OCI-LY1 (cell line): ENCODE results near the gene TSKS.

Experiments used
- H2AFZ ChIP-seq: fragments of 200-600 bp; sonication (generic), shearing (Covaris generic); 2 replicates; pipeline ENCODE4 v1.6.0; 2014; ENCODE audit warnings: antibody characterized with exemption, mild to moderate bottlenecking, low read length
- H3F3A ChIP-seq: fragments of 200-600 bp; sonication (generic), shearing (Covaris generic); 2 replicates; pipeline ENCODE4 v1.6.0; 2014; ENCODE audit warnings: mild to moderate bottlenecking, antibody characterized with exemption, low read length, moderate library complexity; ENCODE audit not compliant: insufficient read depth
- H3K27ac ChIP-seq: fragments of 200-600 bp; sonication (generic); 2 replicates; pipeline ENCODE4 v1.5.1; 2014; ENCODE audit warnings: low read length, mixed run types, mild to moderate bottlenecking, low read depth; ENCODE audit not compliant: poor library complexity, severe bottlenecking
- H3K27me3 ChIP-seq: fragments of 200-600 bp; sonication (generic); 2 replicates; pipeline ENCODE4 v1.6.0; 2014; ENCODE audit warnings: antibody characterized with exemption, mild to moderate bottlenecking, low read length, moderate library complexity; ENCODE audit not compliant: insufficient read depth
- H3K36me3 ChIP-seq: fragments of 200-600 bp; sonication (generic); 2 replicates; pipeline ENCODE4 v1.6.1; 2014; ENCODE audit warnings: mild to moderate bottlenecking, antibody characterized with exemption, low read length, moderate library complexity, mixed read lengths; ENCODE audit not compliant: insufficient read depth
- H3K4me1 ChIP-seq: fragments of 200-600 bp; sonication (generic); 2 replicates; pipeline ENCODE4 v1.5.1; 2014; ENCODE audit warnings: mild to moderate bottlenecking, low read length, moderate library complexity; ENCODE audit not compliant: insufficient read depth, severe bottlenecking
- H3K4me2 ChIP-seq: fragments of 200-600 bp; sonication (generic), shearing (Covaris generic); 2 replicates; pipeline ENCODE4 v1.6.1; 2014; ENCODE audit warnings: low read length
- H3K4me3 ChIP-seq: fragments of 200-600 bp; sonication (generic); 2 replicates; pipeline ENCODE4 v1.5.1; 2014; ENCODE audit warnings: low read length, low read depth, mild to moderate bottlenecking, mixed read lengths; ENCODE audit not compliant: poor library complexity, severe bottlenecking
- H3K79me2 ChIP-seq: fragments of 200-600 bp; shearing (Covaris generic); 2 replicates; pipeline ENCODE4 v1.6.1; 2016; ENCODE audit warnings: mixed run types, low read length, mixed read lengths; ENCODE audit not compliant: insufficient read depth
- H3K9ac ChIP-seq: fragments of 200-600 bp; sonication (generic), shearing (Covaris generic); 2 replicates; pipeline ENCODE4 v1.6.1; 2014; ENCODE audit warnings: mild to moderate bottlenecking, low read length, mixed read lengths
- H3K9me2 ChIP-seq: fragments of 200-600 bp; sonication (generic), shearing (Covaris generic); 2 replicates; pipeline ENCODE4 v1.6.1; 2014; ENCODE audit warnings: low read depth, mild to moderate bottlenecking, low read length, mixed read lengths
- H3K9me3 ChIP-seq: fragments of 200-600 bp; shearing (Covaris generic); 2 replicates; pipeline ENCODE4 v1.6.1; 2014; ENCODE audit warnings: low read length, mixed read lengths
- H4K20me1 ChIP-seq: fragments of 200-600 bp; sonication (generic), shearing (Covaris generic); 2 replicates; pipeline ENCODE4 v1.6.0; 2016; ENCODE audit warnings: mild to moderate bottlenecking, low read length; ENCODE audit not compliant: insufficient read depth
- EZH2 ChIP-seq: fragments of 200-600 bp; sonication (generic), shearing (Covaris generic); IDR thresholded peaks from 2 replicates; pipeline ENCODE4 v1.8.0; 2017; ENCODE audit warnings: borderline replicate concordance, mixed run types, mild to moderate bottlenecking, antibody characterized with exemption, low read length, moderate library complexity, mixed read lengths
- TF ChIP-seq, protein P1 (sequence below): fragments of 200-600 bp; sonication (generic), shearing (Covaris generic); IDR thresholded peaks from 2 replicates; pipeline ENCODE4 v1.5.1; 2017; ENCODE audit warnings: mild to moderate bottlenecking, antibody characterized with exemption, low read length, moderate library complexity, mixed read lengths

Gene TSKS

DNA sequence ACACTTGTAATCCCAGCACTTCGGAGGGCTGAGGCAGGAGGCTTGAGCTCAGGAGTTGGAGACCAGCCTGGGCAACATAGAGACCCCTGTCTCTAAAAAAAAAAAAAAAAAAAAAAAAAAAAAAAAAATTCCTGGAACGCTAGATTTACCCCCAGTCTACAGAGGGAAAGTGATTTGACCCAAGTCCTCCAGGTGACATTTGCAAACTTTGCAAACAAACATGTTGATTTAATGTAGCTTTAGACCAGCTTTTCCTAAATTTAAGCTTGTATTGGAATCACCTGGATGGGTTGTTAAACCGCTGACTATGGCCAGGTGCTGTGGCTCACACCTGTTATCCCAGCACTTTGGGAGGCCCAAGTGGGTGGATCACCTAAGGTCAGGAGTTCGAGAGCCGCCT is 63.7 kb downstream of the TSKS start:
- Histone ChIP-seq H3F3A (no peaks in the 10 kb centered on the region), H3K4me3 (no peak overlapping the region), H3K27me3 (no peaks in the 10 kb centered on the region), H3K79me2 (no peaks in the 10 kb centered on the region), H3K9me3 (no peaks in the 10 kb centered on the region), H4K20me1 (no peaks in the 10 kb centered on the region), H3K4me2 (no peak overlapping the region), H3K9ac (no peak overlapping the region), H3K27ac (no peak overlapping the region), H3K4me1 (no peaks in the 10 kb centered on the region), H2AFZ (no peak overlapping the region), H3K36me3 (no peaks in the 10 kb centered on the region), H3K9me2 (no peaks in the 10 kb centered on the region)
- TF ChIP-seq EZH2: no peak
- TF ChIP-seq, protein P1, sequence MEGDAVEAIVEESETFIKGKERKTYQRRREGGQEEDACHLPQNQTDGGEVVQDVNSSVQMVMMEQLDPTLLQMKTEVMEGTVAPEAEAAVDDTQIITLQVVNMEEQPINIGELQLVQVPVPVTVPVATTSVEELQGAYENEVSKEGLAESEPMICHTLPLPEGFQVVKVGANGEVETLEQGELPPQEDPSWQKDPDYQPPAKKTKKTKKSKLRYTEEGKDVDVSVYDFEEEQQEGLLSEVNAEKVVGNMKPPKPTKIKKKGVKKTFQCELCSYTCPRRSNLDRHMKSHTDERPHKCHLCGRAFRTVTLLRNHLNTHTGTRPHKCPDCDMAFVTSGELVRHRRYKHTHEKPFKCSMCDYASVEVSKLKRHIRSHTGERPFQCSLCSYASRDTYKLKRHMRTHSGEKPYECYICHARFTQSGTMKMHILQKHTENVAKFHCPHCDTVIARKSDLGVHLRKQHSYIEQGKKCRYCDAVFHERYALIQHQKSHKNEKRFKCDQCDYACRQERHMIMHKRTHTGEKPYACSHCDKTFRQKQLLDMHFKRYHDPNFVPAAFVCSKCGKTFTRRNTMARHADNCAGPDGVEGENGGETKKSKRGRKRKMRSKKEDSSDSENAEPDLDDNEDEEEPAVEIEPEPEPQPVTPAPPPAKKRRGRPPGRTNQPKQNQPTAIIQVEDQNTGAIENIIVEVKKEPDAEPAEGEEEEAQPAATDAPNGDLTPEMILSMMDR: no peak

DNA sequence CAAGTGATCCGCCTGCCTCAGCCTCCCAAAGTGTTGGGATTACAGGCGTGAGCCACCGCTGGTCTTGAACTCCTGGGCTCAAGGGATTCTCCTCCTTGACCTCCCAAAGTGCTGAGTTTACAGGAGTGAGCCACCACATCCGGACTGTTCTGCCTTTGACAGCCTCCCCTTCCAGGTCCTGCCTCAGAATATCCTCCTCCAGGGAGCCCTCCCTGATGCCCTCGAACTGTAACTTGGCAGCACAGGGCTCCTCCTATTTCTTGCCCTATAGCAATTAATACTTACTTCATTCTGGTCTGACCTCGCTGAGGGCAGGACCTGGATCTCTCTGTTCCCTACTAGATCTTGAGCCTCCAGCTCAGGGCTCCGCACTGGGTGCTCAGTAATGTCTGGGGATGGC is 66.2 kb downstream of the TSKS start:
- no peaks in the 10 kb centered on the region for H3K79me2 ChIP-seq
- H3K27me3 ChIP-seq: no peaks in the 10 kb centered on the region
- TF ChIP-seq, protein P1: no peak
- TF ChIP-seq EZH2: no peak
- no peaks in the 10 kb centered on the region for H4K20me1 ChIP-seq
- H3K4me2 ChIP-seq: no peak overlapping the region
- no peaks in the 10 kb centered on the region for H3K9me3 ChIP-seq
- 0 out of 2 replicates have a peak, but pooled peaks cover 3% of the 10 kb centered on the region for H3F3A ChIP-seq
- peaks cover 7% of the 10 kb centered on the region for H3K4me1 ChIP-seq
- no peak overlapping the region for H3K27ac ChIP-seq
- H3K9me2 ChIP-seq: no peaks in the 10 kb centered on the region
- no peaks in the 10 kb centered on the region for H3K36me3 ChIP-seq
- H3K9ac ChIP-seq: no peak overlapping the region
- no peak overlapping the region for H2AFZ ChIP-seq
- no peak overlapping the region for H3K4me3 ChIP-seq

DNA sequence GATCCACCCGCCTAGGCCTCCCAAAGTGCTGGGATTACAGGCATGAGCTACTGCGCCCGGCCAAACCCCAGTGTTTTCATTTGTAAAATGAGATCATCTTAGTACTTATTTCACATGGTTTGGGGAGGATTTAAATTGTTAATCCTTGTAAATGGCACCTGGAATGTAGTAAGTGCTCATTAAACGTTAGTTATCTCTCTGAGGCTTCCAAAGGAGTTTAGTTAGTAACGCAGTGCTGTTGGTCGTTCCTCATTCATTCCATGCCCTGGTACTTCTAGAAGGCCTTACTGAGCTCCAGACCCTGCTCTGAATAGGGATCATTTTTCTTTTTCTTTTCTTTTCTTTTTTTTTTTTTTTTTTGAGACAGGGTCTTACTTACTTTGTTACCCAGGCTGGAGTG is 67.0 kb downstream of the TSKS start:
- Histone ChIP-seq H3F3A (0 out of 2 replicates have a peak, but pooled peaks cover 3% of the 10 kb centered on the region), H2AFZ (no peak overlapping the region), H3K9ac (no peak overlapping the region), H3K4me3 (no peak overlapping the region), H3K27ac (no peak overlapping the region), H3K9me2 (no peaks in the 10 kb centered on the region), H4K20me1 (no peaks in the 10 kb centered on the region), H3K36me3 (no peaks in the 10 kb centered on the region), H3K27me3 (no peaks in the 10 kb centered on the region), H3K4me2 (no peak overlapping the region), H3K79me2 (no peaks in the 10 kb centered on the region), H3K4me1 (peaks cover 14% of the 10 kb centered on the region), H3K9me3 (no peaks in the 10 kb centered on the region)
- TF ChIP-seq, protein P1: no peak
- no peak for TF ChIP-seq EZH2
